ENCODE measurements around the gene TRIM41. TPM values are rescaled to one million over a fixed set of nuclear protein-coding genes. Genes with fewer than 3 reads are reported as not detected.

The TRIM41 gene
- total RNA-seq, 1 donor, result 9.9 TPM

GRCh38 chr5:181221105-181221791 is 1.8 kb upstream of the TRIM41 start:
- no peak for TF ChIP-seq CTCF (IDR thresholded peaks at IDR 0.05; ENCODE audit: insufficient read depth, low read depth, low read length)
- peak overlapping the region; percentile 80 for H3K4me3 ChIP-seq (ENCODE audit: low read depth, low read length)
- no peak for DNase-seq (ENCODE audit: low read depth)

GRCh38 chr5:181221792-181222629 is 1.1 kb upstream of the TRIM41 start:
- no peak for TF ChIP-seq CTCF (IDR thresholded peaks at IDR 0.05; ENCODE audit: insufficient read depth, low read depth, low read length)
- DNase-seq (ENCODE audit: low read depth), result peak; percentile 94
- H3K4me3 ChIP-seq (ENCODE audit: low read depth, low read length), result peak overlapping the region; percentile 80

- no peak for TF ChIP-seq CTCF (IDR thresholded peaks at IDR 0.05; ENCODE audit: insufficient read depth, low read depth, low read length)
- peak; percentile 62 for DNase-seq (ENCODE audit: low read depth)
- H3K4me3 ChIP-seq (ENCODE audit: low read depth, low read length), result peak overlapping the region; percentile 80
Observed at GRCh38 chr5:181222630-181223057, 437 bp upstream of the TRIM41 start.

GRCh38 chr5:181223729-181224389 is 778 bp downstream of the TRIM41 start:
- no peak for TF ChIP-seq CTCF (IDR thresholded peaks at IDR 0.05; ENCODE audit: insufficient read depth, low read depth, low read length)
- peak; percentile 57 for DNase-seq (ENCODE audit: low read depth)

GRCh38 chr5:181224390-181225229 is 1.5 kb downstream of the TRIM41 start:
- DNase-seq (ENCODE audit: low read depth), result no peak
- H3K4me3 ChIP-seq (ENCODE audit: low read depth, low read length), result peak overlapping the region; percentile 80
- no peak for TF ChIP-seq CTCF (IDR thresholded peaks at IDR 0.05; ENCODE audit: insufficient read depth, low read depth, low read length)

More at GRCh38 chr5:181223729-181224389, 778 bp downstream of the TRIM41 start:
- peak overlapping the region; percentile 80 for H3K4me3 ChIP-seq (ENCODE audit: low read depth, low read length)

GRCh38 chr5:181229996-181230395 is 6.9 kb downstream of the TRIM41 start:
- no peak for DNase-seq (ENCODE audit: low read depth)
- TF ChIP-seq CTCF (IDR thresholded peaks at IDR 0.05; ENCODE audit: insufficient read depth, low read depth, low read length), result no peak
- H3K4me3 ChIP-seq (ENCODE audit: low read depth, low read length), result no peak overlapping the region
